Measurements from ENCODE around the gene PATJ. TPM values are rescaled to one million over a fixed set of nuclear protein-coding genes. Genes with fewer than 3 reads are reported as not detected.

The PATJ gene
- polyA plus RNA-seq, 1 of the 3 experiments (the other 2 are of a cell fraction): 3.0 TPM

DNA sequence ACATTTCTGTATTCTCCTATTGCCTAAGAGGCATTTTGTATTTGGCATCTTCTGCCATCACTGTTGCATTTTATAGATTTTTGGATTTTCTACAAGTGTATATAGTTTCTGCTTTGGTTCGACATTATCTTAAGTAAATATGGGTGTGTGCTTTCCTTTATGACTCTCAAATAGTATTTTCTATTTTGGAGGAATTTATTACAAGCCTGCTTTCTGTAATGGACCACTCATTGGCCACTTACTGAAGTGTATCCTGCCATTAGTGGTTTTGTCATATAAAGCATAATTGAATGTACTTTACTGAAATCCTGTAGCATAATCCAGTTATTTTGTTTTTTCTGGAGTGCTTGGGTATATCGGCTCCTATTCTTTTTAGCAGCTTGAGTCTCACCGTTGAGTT is 184.3 kb downstream of the PATJ start:
- 79% methylated on average over 3 of the region's 3 CpGs for WGBS (ENCODE audit: low lambda C conversion rate)

DNA sequence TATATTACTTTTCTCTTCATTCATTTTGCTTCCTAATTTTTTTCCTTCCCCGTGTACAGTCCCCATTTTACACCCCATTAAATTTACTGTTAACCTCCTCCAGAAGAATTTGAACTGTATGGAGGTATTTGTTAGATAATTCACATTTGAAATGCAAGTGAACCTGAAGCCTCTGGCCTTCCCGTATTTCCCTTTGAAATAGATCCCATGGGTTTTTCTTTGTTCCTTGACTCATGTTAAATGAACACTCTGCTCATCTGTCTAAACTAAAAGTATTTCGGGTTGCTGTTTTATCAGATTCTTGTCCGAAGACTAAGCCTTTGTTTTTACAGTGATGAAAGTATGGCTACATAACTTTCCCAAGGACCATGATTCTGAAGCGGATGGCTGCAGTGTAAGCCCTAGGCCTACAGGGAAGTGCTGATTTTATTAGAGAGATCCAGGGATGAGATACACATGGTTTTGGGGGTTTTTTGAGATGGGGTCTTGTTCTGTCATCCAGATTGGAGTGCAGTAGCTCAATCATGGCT is 187.9 kb downstream of the PATJ start:
- Histone ChIP-seq H4K20me1 (ENCODE audit: insufficient read depth) (no peaks in the 10 kb centered on the region), H3K79me2 (ENCODE audit: insufficient read depth) (no peaks in the 10 kb centered on the region), H3K4me2 (no peak overlapping the region), H3K36me3 (replicated peaks in 1 of 2; ENCODE audit: control insufficient read depth in 1 of 2, insufficient read depth in 2 of 2, low read length in 1 of 2) (no peaks in the 10 kb centered on the region), H3K4me3 (ENCODE audit: low read depth in 2 of 2, low read length in 1 of 2) (no peak overlapping the region), H3F3A (replicated peaks; ENCODE audit: insufficient read depth) (no peaks in the 10 kb centered on the region), H3K9me3 (no peaks in the 10 kb centered on the region), H3K27me3 (ENCODE audit: insufficient read depth) (no peaks in the 10 kb centered on the region), H3K27ac (ENCODE audit: low read depth in 2 of 2, low read length in 1 of 2) (no peak overlapping the region), H3K9ac (no peak overlapping the region), H3K4me1 (ENCODE audit: control insufficient read depth in 1 of 2, insufficient read depth in 2 of 2, low read depth in 1 of 2, low read length in 1 of 2) (no peaks in the 10 kb centered on the region), H3K9me2 (no peaks in the 10 kb centered on the region), H2AFZ (ENCODE audit: low read depth) (no peak overlapping the region)
- CTCF ChIA-PET: interaction anchor here (0.9 to 1.6 kb wide), 2 partner anchors 22 to 180 kb away, joined by 3 to 5 read pairs; no protein-coding TSS in a partner anchor
- DNase-seq: no peak
- TF ChIP-seq JUND (IDR thresholded peaks at IDR 0.05): no peak
- TF ChIP-seq TEAD4 (IDR thresholded peaks at IDR 0.05; ENCODE audit: borderline replicate concordance, insufficient read depth): no peak
- TF ChIP-seq MAX (IDR thresholded peaks at IDR 0.05; ENCODE audit: low read depth): no peak
- no peak for TF ChIP-seq CHD2 (IDR thresholded peaks at IDR 0.05; ENCODE audit: low read length, partially characterized antibody)
- TF ChIP-seq SIN3A (IDR thresholded peaks at IDR 0.05; ENCODE audit: borderline replicate concordance, low read depth, low read length): no peak
- no peak for TF ChIP-seq EZH2phosphoT487 (IDR thresholded peaks at IDR 0.05; ENCODE audit: borderline replicate concordance, low read depth)
- TF ChIP-seq YY1 (IDR thresholded peaks at IDR 0.05; ENCODE audit: low read depth): no peak
- TF ChIP-seq NRF1 (IDR thresholded peaks at IDR 0.05; ENCODE audit: low read depth, low read length): no peak
- TF ChIP-seq, protein P1, sequence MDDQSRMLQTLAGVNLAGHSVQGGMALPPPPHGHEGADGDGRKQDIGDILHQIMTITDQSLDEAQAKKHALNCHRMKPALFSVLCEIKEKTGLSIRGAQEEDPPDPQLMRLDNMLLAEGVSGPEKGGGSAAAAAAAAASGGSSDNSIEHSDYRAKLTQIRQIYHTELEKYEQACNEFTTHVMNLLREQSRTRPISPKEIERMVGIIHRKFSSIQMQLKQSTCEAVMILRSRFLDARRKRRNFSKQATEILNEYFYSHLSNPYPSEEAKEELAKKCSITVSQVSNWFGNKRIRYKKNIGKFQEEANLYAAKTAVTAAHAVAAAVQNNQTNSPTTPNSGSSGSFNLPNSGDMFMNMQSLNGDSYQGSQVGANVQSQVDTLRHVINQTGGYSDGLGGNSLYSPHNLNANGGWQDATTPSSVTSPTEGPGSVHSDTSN (IDR thresholded peaks at IDR 0.05): no peak
- TF ChIP-seq RXRA (IDR thresholded peaks at IDR 0.05; ENCODE audit: borderline replicate concordance, low read depth): no peak
- TF ChIP-seq TAF1 (IDR thresholded peaks at IDR 0.05; ENCODE audit: borderline replicate concordance, low read depth, low read length): no peak
- no peak for TF ChIP-seq GATA2 (CRISPR knock-in tag; IDR thresholded peaks at IDR 0.05)
- POLR2A ChIA-PET: no interaction called here
- WGBS (ENCODE audit: low lambda C conversion rate): 90% methylated on average over 5 of the region's 5 CpGs

More for the DNA sequence above, 184.3 kb downstream of the PATJ start:
- no peak for DNase-seq
- H4K20me1 ChIP-seq (ENCODE audit: insufficient read depth): no peaks in the 10 kb centered on the region
- no peak overlapping the region for H2AFZ ChIP-seq (ENCODE audit: low read depth)
- ChIA-PET POLR2A (no interaction called here), CTCF (no interaction called here)
- H3K27ac ChIP-seq (ENCODE audit: low read depth in 2 of 2, low read length in 1 of 2): no peak overlapping the region
- H3K9ac ChIP-seq: no peak overlapping the region
- H3K27me3 ChIP-seq (ENCODE audit: insufficient read depth): no peaks in the 10 kb centered on the region
- H3K4me1 ChIP-seq (ENCODE audit: control insufficient read depth in 1 of 2, insufficient read depth in 2 of 2, low read depth in 1 of 2, low read length in 1 of 2): no peaks in the 10 kb centered on the region
- no peak overlapping the region for H3K4me2 ChIP-seq
- no peaks in the 10 kb centered on the region for H3K79me2 ChIP-seq (ENCODE audit: insufficient read depth)
- H3K36me3 ChIP-seq (replicated peaks in 1 of 2; ENCODE audit: control insufficient read depth in 1 of 2, insufficient read depth in 2 of 2, low read length in 1 of 2): no peaks in the 10 kb centered on the region
- TF ChIP-seq GATA2 (CRISPR knock-in tag; IDR thresholded peaks at IDR 0.05): no peak
- TF ChIP-seq, protein P2, sequence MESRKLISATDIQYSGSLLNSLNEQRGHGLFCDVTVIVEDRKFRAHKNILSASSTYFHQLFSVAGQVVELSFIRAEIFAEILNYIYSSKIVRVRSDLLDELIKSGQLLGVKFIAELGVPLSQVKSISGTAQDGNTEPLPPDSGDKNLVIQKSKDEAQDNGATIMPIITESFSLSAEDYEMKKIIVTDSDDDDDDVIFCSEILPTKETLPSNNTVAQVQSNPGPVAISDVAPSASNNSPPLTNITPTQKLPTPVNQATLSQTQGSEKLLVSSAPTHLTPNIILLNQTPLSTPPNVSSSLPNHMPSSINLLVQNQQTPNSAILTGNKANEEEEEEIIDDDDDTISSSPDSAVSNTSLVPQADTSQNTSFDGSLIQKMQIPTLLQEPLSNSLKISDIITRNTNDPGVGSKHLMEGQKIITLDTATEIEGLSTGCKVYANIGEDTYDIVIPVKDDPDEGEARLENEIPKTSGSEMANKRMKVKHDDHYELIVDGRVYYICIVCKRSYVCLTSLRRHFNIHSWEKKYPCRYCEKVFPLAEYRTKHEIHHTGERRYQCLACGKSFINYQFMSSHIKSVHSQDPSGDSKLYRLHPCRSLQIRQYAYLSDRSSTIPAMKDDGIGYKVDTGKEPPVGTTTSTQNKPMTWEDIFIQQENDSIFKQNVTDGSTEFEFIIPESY (IDR thresholded peaks at IDR 0.05; ENCODE audit: borderline replicate concordance, low read depth): no peak
- H3K9me2 ChIP-seq: no peaks in the 10 kb centered on the region
- H3K4me3 ChIP-seq (ENCODE audit: low read depth in 2 of 2, low read length in 1 of 2): no peak overlapping the region
- H3K9me3 ChIP-seq: no peaks in the 10 kb centered on the region
- no peaks in the 10 kb centered on the region for H3F3A ChIP-seq (replicated peaks; ENCODE audit: insufficient read depth)

Measured in SK-N-SH (cell line).